GM23338 (cell line): ENCODE results near the gene HSPA2.

Source experiments
- CREB1 ChIP-seq: fragments of 250-450 bp; sonication (Bioruptor Pico); IDR thresholded peaks from 2 replicates; pipeline ENCODE4 v1.5.0; 2020; ENCODE audit warnings: low read depth, mild to moderate bottlenecking, moderate library complexity
- CTCF ChIP-seq, 2 experiments: fragments of 200-600 bp in 1 of 2; sonication (generic) in 1 of 2; conservative IDR thresholded peaks; 2 replicates each; pipeline versions ENCODE4 v1.5.1 to v1.6.1; 2016 to 2017; ENCODE audit warnings: antibody characterized with exemption in 2 of 2, low read depth in 2 of 2, mild to moderate bottlenecking in 2 of 2, moderate library complexity in 1 of 2
- EZH2phosphoT487 ChIP-seq: fragments of 200-600 bp; sonication (generic); IDR thresholded peaks from one replicate; pipeline ENCODE4 v1.8.1; 2018; ENCODE audit warnings: antibody characterized with exemption; ENCODE audit not compliant: unreplicated experiment
- POLR2AphosphoS5 ChIP-seq: IDR thresholded peaks from 2 replicates; pipeline ENCODE4 v1.6.1; 2016; ENCODE audit warnings: antibody characterized with exemption, low read depth
- REST ChIP-seq: IDR thresholded peaks from one replicate; pipeline ENCODE4 v1.6.1; 2018; ENCODE audit warnings: antibody characterized with exemption; ENCODE audit not compliant: unreplicated experiment

- TF ChIP-seq CTCF (conservative IDR thresholded peaks at IDR 0.05; ENCODE audit: low read depth in 2 of 2): no peak
- no peak for TF ChIP-seq POLR2AphosphoS5
- TF ChIP-seq EZH2phosphoT487: no peak
- no peak for TF ChIP-seq REST
- no peak for TF ChIP-seq CREB1 (CRISPR knock-in tag)
These were observed 23.2 kb downstream of the HSPA2 start for GRCh38 chr14:64563696-64564095.
